GM10248 (cell line): ENCODE results near the gene EEFSEC.

ENCODE experiments used
- CTCF ChIA-PET: fragments of 300-600 bp; sonication (Branson Sonifier 250); formaldehyde crosslinking; extraction: SDS; loops from one replicate; lab custom pipeline; 2021; ENCODE audit warnings: antibody characterized with exemption; lab: Yijun Ruan, JAX
- POLR2A ChIA-PET: fragments of 350-650 bp; sonication (Branson Sonifier 250); formaldehyde crosslinking; extraction: SDS; loops from one replicate; lab custom pipeline; 2020; ENCODE audit warnings: antibody characterized with exemption; lab: Yijun Ruan, JAX
- DNase-seq: peaks from one replicate; pipeline ENCODE4 v3.0.0; 2012; ENCODE audit errors: extremely low spot score
- CTCF ChIP-seq: IDR thresholded peaks from 2 replicates; pipeline ENCODE4 v1.5.1; 2012; ENCODE audit warnings: mild to moderate bottlenecking, low read depth; ENCODE audit errors: extremely low read depth, missing control alignments, control extremely low read depth

EEFSEC gene

GRCh38 chr3:128166971-128167453 lies 13.7 kb downstream of the EEFSEC start:
- DNase-seq: no peak
- CTCF ChIA-PET: interaction anchor here (0.8 to 1.8 kb wide), 5 partner anchors 9 to 72 kb away, joined by 3 to 4 read pairs (median 4); no protein-coding TSS in a partner anchor
- POLR2A ChIA-PET: no interaction called here
- TF ChIP-seq CTCF: no peak

GRCh38 chr3:128167646-128167972 lies 14.3 kb downstream of the EEFSEC start:
- TF ChIP-seq CTCF: no peak
- CTCF ChIA-PET: interaction anchor here (0.8 to 1.8 kb wide), 5 partner anchors 9 to 73 kb away, joined by 3 to 4 read pairs (median 4); no protein-coding TSS in a partner anchor
- POLR2A ChIA-PET: no interaction called here
- no peak for DNase-seq

- CTCF ChIA-PET: interaction anchor here (0.8 to 1.8 kb wide), 6 partner anchors 9 to 73 kb away, joined by 3 to 4 read pairs (median 4); no protein-coding TSS in a partner anchor
- TF ChIP-seq CTCF: no peak
- no peak for DNase-seq
- POLR2A ChIA-PET: no interaction called here
Observed at GRCh38 chr3:128167973-128168674, 14.8 kb downstream of the EEFSEC start.

GRCh38 chr3:128168836-128169235 lies 15.6 kb downstream of the EEFSEC start:
- CTCF ChIA-PET: interaction anchor here (0.9 kb wide), 1 partner anchor 8 kb away, joined by 3 read pairs; no protein-coding TSS in a partner anchor

GRCh38 chr3:128170866-128171516 lies 17.7 kb downstream of the EEFSEC start:
- CTCF ChIA-PET: interaction anchor here (1.4 kb wide), 1 partner anchor 10 kb away, joined by 4 read pairs; no protein-coding TSS in a partner anchor
- no peak for TF ChIP-seq CTCF
- POLR2A ChIA-PET: no interaction called here
- DNase-seq: no peak

More at GRCh38 chr3:128168836-128169235, 15.6 kb downstream of the EEFSEC start:
- DNase-seq: no peak
- POLR2A ChIA-PET: no interaction called here
- no peak for TF ChIP-seq CTCF

- no peak for DNase-seq
- CTCF ChIA-PET: interaction anchor here (1.6 kb wide), 1 partner anchor 34 kb away, joined by 3 read pairs; no protein-coding TSS in a partner anchor
- TF ChIP-seq CTCF: no peak
- POLR2A ChIA-PET: no interaction called here
Observed at GRCh38 chr3:128173200-128173599, 19.9 kb downstream of the EEFSEC start.
